A549 (cell line): ENCODE results near the gene KRT16.

ENCODE experiments used
- CTCF ChIP-seq: fragments of >200 bp; sonication (Bioruptor Twin); formaldehyde crosslinking; IDR thresholded peaks from 3 replicates; pipeline ENCODE4 v1.5.1; 2016
- EP300 ChIP-seq, 2 experiments: fragments of >200 bp; sonication (Bioruptor Twin); formaldehyde crosslinking; IDR thresholded peaks; 2 replicates in 1 of 2; 3 replicates in 1 of 2; pipeline ENCODE4 v1.6.1; 2016 to 2017
- HMGXB4 ChIP-seq: fragments of 250-450 bp; sonication (Bioruptor Pico); IDR thresholded peaks from 2 replicates; pipeline ENCODE4 v1.5.0; 2021; ENCODE audit warnings: mild to moderate bottlenecking, moderate library complexity, borderline replicate concordance
- JUNB ChIP-seq: fragments of >200 bp; sonication (Bioruptor Twin); formaldehyde crosslinking; IDR thresholded peaks from 2 replicates; pipeline ENCODE4 v1.6.1; 2016
- MAFK ChIP-seq: fragments of 450-650 bp; IDR thresholded peaks from 2 replicates; pipeline ENCODE4 v1.6.1; 2014; ENCODE audit not compliant: partially characterized antibody
- MAX ChIP-seq: IDR thresholded peaks from 2 replicates; pipeline ENCODE4 v1.6.1; 2012
- NR3C1 ChIP-seq: fragments of >200 bp; sonication (Bioruptor Twin); formaldehyde crosslinking; IDR thresholded peaks from 3 replicates; pipeline ENCODE4 v1.6.1; 2017
- PHF8 ChIP-seq: fragments of 200-600 bp; sonication (generic); IDR thresholded peaks from 2 replicates; pipeline ENCODE4 v1.6.1; 2016; ENCODE audit warnings: low read depth, mild to moderate bottlenecking, antibody characterized with exemption, moderate library complexity, borderline replicate concordance
- POLR2A ChIP-seq: IDR thresholded peaks from 2 replicates; pipeline ENCODE4 v1.6.1; 2012; ENCODE audit warnings: mild to moderate bottlenecking, low read length
- REST ChIP-seq: fragments of 200-600 bp; sonication (generic); IDR thresholded peaks from 2 replicates; pipeline ENCODE4 v1.6.1; 2016; ENCODE audit warnings: antibody characterized with exemption, mild to moderate bottlenecking, moderate library complexity
- SMC3 ChIP-seq: fragments of >200 bp; sonication (Bioruptor Twin); formaldehyde crosslinking; IDR thresholded peaks from 3 replicates; pipeline ENCODE4 v1.6.1; 2018; ENCODE audit warnings: inconsistent platforms
- USF2 ChIP-seq: fragments of 450-650 bp; IDR thresholded peaks from 2 replicates; pipeline ENCODE4 v1.6.1; 2014; ENCODE audit warnings: antibody characterized with exemption

GRCh38 chr17:41610965-41611640 is 1.5 kb downstream of the KRT16 start:
- no peak for TF ChIP-seq REST
- TF ChIP-seq SMC3 = no peak
- TF ChIP-seq CTCF = no peak
- TF ChIP-seq MAFK = no peak
- no peak for TF ChIP-seq HMGXB4 (CRISPR knock-in tag)
- no peak for TF ChIP-seq JUNB
- TF ChIP-seq NR3C1 = no peak
- no peak for TF ChIP-seq PHF8
- TF ChIP-seq POLR2A = no peak
- TF ChIP-seq EP300 (IDR thresholded peaks at IDR 0.05) = no peak
- no peak for TF ChIP-seq MAX
- no peak for TF ChIP-seq USF2
